Psoas muscle (tissue), 8 donors: Measurements from ENCODE around the gene TTLL10. TPM values are rescaled to one million over a fixed set of nuclear protein-coding genes. Genes with fewer than 3 reads are reported as not detected.

ENCODE experiments used
- ATAC-seq, 4 donors: fragments of 200-7000 bp; cut with Tn5 transposase; one replicate each; pipeline ENCODE4 v1.9.1; 2020; ENCODE audit warnings: moderate library complexity in 3 of 4, mild to moderate bottlenecking in 2 of 4
- DNase-seq, 2 donors: peaks; one replicate each; pipeline ENCODE4 v3.0.0-alpha.2; 2020
- H3K27ac ChIP-seq: fragments of 200-600 bp; one replicate; pipeline ENCODE4 v1.8.0; 2022
- H3K27me3 ChIP-seq, 3 donors: fragments of 200-600 bp in 1 of 3; one replicate each; pipeline versions ENCODE4 v1.6.1 to v1.8.0; 2013 to 2022; ENCODE audit warnings: low read length in 2 of 3, mild to moderate bottlenecking in 2 of 3, moderate library complexity in 1 of 3; ENCODE audit not compliant: insufficient read depth in 3 of 3
- H3K36me3 ChIP-seq, 2 donors: fragments of 200-600 bp in 1 of 2; one replicate each; pipeline versions ENCODE4 v1.6.1 to v1.8.0; 2013 to 2022; ENCODE audit warnings: low read depth in 1 of 2, mild to moderate bottlenecking in 1 of 2, moderate library complexity in 1 of 2; ENCODE audit not compliant: insufficient read depth in 1 of 2
- H3K4me1 ChIP-seq: fragments of 200-600 bp; one replicate; pipeline ENCODE4 v1.8.0; 2022
- H3K4me3 ChIP-seq: fragments of 200-600 bp; one replicate; pipeline ENCODE4 v1.8.0; 2022; ENCODE audit warnings: mild to moderate bottlenecking
- H3K9me3 ChIP-seq: fragments of 200-600 bp; one replicate; pipeline ENCODE4 v1.8.0; 2022
- CTCF ChIP-seq: fragments of 200-600 bp; IDR thresholded peaks from one replicate; pipeline ENCODE4 v1.8.0; 2022; ENCODE audit warnings: antibody characterized with exemption
- WGBS, 3 donors: extraction: QIAGEN DNeasy Blood & Tissue Kit; methylation state at CpG; one replicate each; pipeline versions ENCODE4 v1.1.6 to v1.1.7; 2013; 5-methylcytosine and 5-hydroxymethylcytosine counted together
- intact Hi-C, 2 donors: fragments of 100-400 bp; cut with DNase I; formaldehyde crosslinking; loops; one replicate each; pipeline versions ENCODE4 v1.11.0 to v1.14.2; 2022
- polyA plus RNA-seq, 3 donors: library from polyadenylated mRNA; stranded (reverse); fragments of 200-250 nt; gene quantifications; one replicate each; pipeline ENCODE4 v1.2.3, GENCODE V29; 2013
- total RNA-seq, 4 donors: library from RNA; stranded (reverse); fragmentation: NEBNext Ultra II Directional in 2 of 4; extraction: Animal tissue kit (Norgen Biotek cat#: 25700) in 2 of 4; gene quantifications; one replicate each; pipeline versions ENCODE4 v1.2.1 to v1.2.4, GENCODE V29; 2021 to 2023
- donor health status: healthy with polysubstance abuse.
- donor health status: DM: no; HTN: no; CAD: no; lungs with moderate emphysema.
- donor health status: Bipolar disorder and iron deficiency.
- donor health status: healthy.
- donor health status: DM: yes; HTN: yes; CAD: no.
- donor health status: DM: no; HTN: no; CAD: no.
- donor health status: DM: no; HTN: no; CAD: no.
- donor health status: DM: yes; HTN: yes; CAD: no.

The TTLL10 gene
- total and polyA plus RNA-seq, 7 donors, result 0.03 to 0.27 (median 0.10) TPM; not detected in 3

- intact Hi-C loops, result no loop called here
- ATAC-seq, result no peak
- 94 to 95% (median 94%) methylated on average over 15 of the region's 15 CpGs for WGBS, 3 donors
Observed at GRCh38 chr1:1146596-1146995, 27.1 kb upstream of the TTLL10 start.

GRCh38 chr1:1148061-1148460 is 25.6 kb upstream of the TTLL10 start:
- Histone ChIP-seq H3K4me3 (no peak overlapping the region), H3K27me3 (peaks cover 0 to 18% (median under 1%) of the 10 kb centered on the region in 3 donors), H3K4me1 (no peaks in the 10 kb centered on the region), H3K9me3 (no peaks in the 10 kb centered on the region), H3K27ac (no peak overlapping the region), H3K36me3 (no peaks in the 10 kb centered on the region)
- DNase-seq (no peak), ATAC-seq (no peak)
- 82 to 89% (median 84%) methylated on average over 13 of the region's 13 CpGs for WGBS, 3 donors
- intact Hi-C loops, result no loop called here
- TF ChIP-seq CTCF, result no peak

More at GRCh38 chr1:1146596-1146995, 27.1 kb upstream of the TTLL10 start:
- no peaks in the 10 kb centered on the region for H3K9me3 ChIP-seq
- H3K36me3 ChIP-seq, result no peaks in the 10 kb centered on the region
- H3K27me3 ChIP-seq, result peaks cover 0 to 22% (median 6%) of the 10 kb centered on the region in 3 donors
- H3K4me1 ChIP-seq, result no peaks in the 10 kb centered on the region
- no peak for DNase-seq
- no peak overlapping the region for H3K27ac ChIP-seq
- TF ChIP-seq CTCF, result no peak
- no peak overlapping the region for H3K4me3 ChIP-seq

- intact Hi-C loops, result no loop called here
- Histone ChIP-seq H3K27me3 (peaks cover 0 to 18% (median 0%) of the 10 kb centered on the region in 3 donors), H3K9me3 (no peaks in the 10 kb centered on the region), H3K4me3 (no peak overlapping the region), H3K27ac (no peak overlapping the region), H3K36me3 (no peaks in the 10 kb centered on the region), H3K4me1 (no peaks in the 10 kb centered on the region)
- TF ChIP-seq CTCF, result no peak
- no peak for DNase-seq
- ATAC-seq, result no peak
- WGBS, 3 donors, result 70 to 76% (median 73%) methylated on average over 24 of the region's 24 CpGs
Observed at GRCh38 chr1:1148569-1148968, 25.1 kb upstream of the TTLL10 start.

- TF ChIP-seq CTCF, result no peak
- intact Hi-C loops, result no loop called here
- no peaks in the 10 kb centered on the region for H3K4me1 ChIP-seq
- H3K9me3 ChIP-seq, result no peaks in the 10 kb centered on the region
- no peak overlapping the region for H3K4me3 ChIP-seq
- ATAC-seq (no peak), DNase-seq (no peak)
- peaks cover 0 to 18% (median 0%) of the 10 kb centered on the region in 3 donors for H3K27me3 ChIP-seq
- no peaks in the 10 kb centered on the region for H3K36me3 ChIP-seq
- H3K27ac ChIP-seq, result no peak overlapping the region
- WGBS, 3 donors, result 78 to 84% (median 82%) methylated on average over 11 to 15 of the region's 15 CpGs
Observed at GRCh38 chr1:1149416-1149815, 24.3 kb upstream of the TTLL10 start.

- Histone ChIP-seq H3K36me3 (no peaks in the 10 kb centered on the region), H3K4me3 (no peak overlapping the region), H3K27ac (no peak overlapping the region), H3K9me3 (no peaks in the 10 kb centered on the region), H3K27me3 (peaks cover 0 to 16% (median 0%) of the 10 kb centered on the region in 3 donors), H3K4me1 (no peaks in the 10 kb centered on the region)
- ATAC-seq (no peak), DNase-seq (no peak)
- TF ChIP-seq CTCF, result no peak
- intact Hi-C loops, result no loop called here
- WGBS, 3 donors, result 78 to 87% (median 86%) methylated on average over 6 to 12 of the region's 12 CpGs
Observed at GRCh38 chr1:1150100-1150499, 23.6 kb upstream of the TTLL10 start.
